Breast epithelium (tissue), 4 donors: ENCODE results near the gene LPAR4. TPM values are rescaled to one million over a fixed set of nuclear protein-coding genes. Genes with fewer than 3 reads are reported as not detected.
A peak's percentile ranks its signal among the peaks of the same experiment; 100 is the strongest.

Source experiments
- DNase-seq, 2 donors: peaks; one replicate each; pipeline ENCODE4 v3.0.0-alpha.2; 2019; ENCODE audit warnings: low spot score in 2 of 2
- H3K27ac ChIP-seq, 2 donors: fragments of 200-600 bp; sonication (generic) in 1 of 2; one replicate each; pipeline ENCODE4 v1.5.1; 2016 to 2019; ENCODE audit warnings: mild to moderate bottlenecking in 1 of 2
- H3K27me3 ChIP-seq, 2 donors: fragments of 200-600 bp; sonication (generic) in 1 of 2; one replicate each; pipeline versions ENCODE4 v1.5.1 to v1.6.0; 2017 to 2019; ENCODE audit warnings: control low read depth in 1 of 2, mild to moderate bottlenecking in 1 of 2
- H3K36me3 ChIP-seq: fragments of 200-600 bp; one replicate; pipeline ENCODE4 v1.5.1; 2019
- H3K4me1 ChIP-seq, 2 donors: fragments of 200-600 bp; sonication (generic); one replicate each; pipeline ENCODE4 v1.5.1; 2016 to 2019; ENCODE audit warnings: control low read depth in 1 of 2
- H3K4me3 ChIP-seq, 3 donors: fragments of 200-600 bp; sonication (generic); 1 replicate in 2 of 3; 2 replicates in 1 of 3; pipeline ENCODE4 v1.5.1; 2016 to 2019; ENCODE audit warnings: mild to moderate bottlenecking in 3 of 3, moderate library complexity in 2 of 3
- H3K9me3 ChIP-seq, 2 donors: fragments of 200-600 bp; sonication (generic) in 1 of 2; one replicate each; pipeline ENCODE4 v1.5.1; 2016 to 2019; ENCODE audit warnings: control low read depth in 1 of 2
- CTCF ChIP-seq, 3 donors: fragments of 450-650 bp; IDR thresholded peaks; one replicate each; pipeline ENCODE4 v1.5.1; 2016 to 2017; ENCODE audit warnings: antibody characterized with exemption in 3 of 3, mild to moderate bottlenecking in 3 of 3, moderate library complexity in 3 of 3
- POLR2A ChIP-seq: fragments of 450-650 bp; IDR thresholded peaks from one replicate; pipeline ENCODE4 v1.6.1; 2016; ENCODE audit warnings: antibody characterized with exemption, mild to moderate bottlenecking, moderate library complexity
- POLR2AphosphoS5 ChIP-seq, 3 donors: sonication (generic); formaldehyde crosslinking; IDR thresholded peaks; one replicate each; pipeline ENCODE4 v1.6.1; 2017; ENCODE audit warnings: antibody characterized with exemption in 3 of 3
- intact Hi-C: fragments of 100-400 bp; cut with DNase I; formaldehyde crosslinking; loops from one replicate; pipeline ENCODE4 v1.15.1; 2023; ENCODE audit warnings: low total_unique reads
- total RNA-seq, 3 donors: library from RNA; depleted of rRNA; stranded (reverse); fragments of >200 nt; gene quantifications; one replicate each; pipeline ENCODE4 v1.1.0, GENCODE V29; 2016

The LPAR4 gene
- total RNA-seq, result under 1 TPM; 0.32 to 0.98 (median 0.59) TPM

GRCh38 chrX:78747489-78747888, at the start of gene LPAR4:
Gene LPAR4 (plus strand): TSS chrX:78747720. CDS start chrX:78754870, 7,150 bp downstream.
- DNase-seq, result no peak
- no peak within 1 kb of the TSS for H3K27ac ChIP-seq
- H3K4me3 ChIP-seq, result peak within 1 kb of the TSS; percentile 29 to 52 (median 31)
- TF ChIP-seq POLR2AphosphoS5 (IDR thresholded peaks at IDR 0.05) (no peak), CTCF (IDR thresholded peaks at IDR 0.05) (no peak), POLR2A (no peak)
- intact Hi-C loops, result no loop called here
- peaks cover 0 to 31% of the 10 kb centered on the region in 2 donors for H3K27me3 ChIP-seq
- no peaks in the 10 kb centered on the region for H3K4me1 ChIP-seq
- H3K36me3 ChIP-seq, result no peaks in the 10 kb centered on the region
- no peaks in the 10 kb centered on the region for H3K9me3 ChIP-seq

GRCh38 chrX:78706071-78706470, 41.4 kb upstream of the LPAR4 start:
- Histone ChIP-seq H3K27ac (no peak overlapping the region), H3K36me3 (no peaks in the 10 kb centered on the region), H3K27me3 (peaks cover 0 to 10% of the 10 kb centered on the region in 2 donors), H3K4me3 (no peak overlapping the region), H3K9me3 (no peaks in the 10 kb centered on the region), H3K4me1 (no peaks in the 10 kb centered on the region)
- no peak for DNase-seq
- intact Hi-C loops, result no loop called here
- TF ChIP-seq POLR2AphosphoS5 (IDR thresholded peaks at IDR 0.05) (no peak), POLR2A (no peak), CTCF (IDR thresholded peaks at IDR 0.05) (no peak)

- Histone ChIP-seq H3K4me3 (no peak overlapping the region), H3K9me3 (no peaks in the 10 kb centered on the region), H3K36me3 (no peaks in the 10 kb centered on the region), H3K27ac (peak overlapping the region in 1 of 2 donors; percentile 46), H3K4me1 (no peaks in the 10 kb centered on the region), H3K27me3 (peaks cover 0 to 14% of the 10 kb centered on the region in 2 donors)
- DNase-seq, result no peak
- TF ChIP-seq POLR2AphosphoS5 (IDR thresholded peaks at IDR 0.05), result no peak
- no peak for TF ChIP-seq CTCF (IDR thresholded peaks at IDR 0.05)
- no peak for TF ChIP-seq POLR2A
- intact Hi-C loops, result no loop called here
These were observed 39.3 kb upstream of the LPAR4 start for GRCh38 chrX:78708262-78708661.

- DNase-seq, result no peak
- Histone ChIP-seq H3K4me3 (no peak overlapping the region), H3K27me3 (peaks cover 0 to 14% of the 10 kb centered on the region in 2 donors), H3K36me3 (no peaks in the 10 kb centered on the region), H3K9me3 (no peaks in the 10 kb centered on the region), H3K4me1 (no peaks in the 10 kb centered on the region), H3K27ac (no peak overlapping the region)
- intact Hi-C loops, result no loop called here
- TF ChIP-seq POLR2A (no peak), POLR2AphosphoS5 (IDR thresholded peaks at IDR 0.05) (peak in 1 of 3 donors; percentile 50), CTCF (IDR thresholded peaks at IDR 0.05) (no peak)
These were observed 38.7 kb upstream of the LPAR4 start for GRCh38 chrX:78708816-78709215.

- TF ChIP-seq POLR2AphosphoS5 (IDR thresholded peaks at IDR 0.05), result no peak
- TF ChIP-seq CTCF (IDR thresholded peaks at IDR 0.05), result no peak
- no peak for TF ChIP-seq POLR2A
- intact Hi-C loops, result no loop called here
- no peaks in the 10 kb centered on the region for H3K4me1 ChIP-seq
- no peak overlapping the region for H3K4me3 ChIP-seq
- H3K36me3 ChIP-seq, result no peaks in the 10 kb centered on the region
- DNase-seq, result no peak
- no peak overlapping the region for H3K27ac ChIP-seq
- H3K27me3 ChIP-seq, result peaks cover 0 to 17% of the 10 kb centered on the region in 2 donors
- no peaks in the 10 kb centered on the region for H3K9me3 ChIP-seq
These were observed 37.3 kb upstream of the LPAR4 start for GRCh38 chrX:78710171-78710570.
